Trophoblast cell (in vitro differentiated cells and primary cell): ENCODE measurements around the gene NOD2.

Experiments
- DNase-seq, 2 donors: peaks; one replicate each; pipeline ENCODE4 v3.0.0-alpha.2; 2016
- H2AFZ ChIP-seq: 2 replicates; pipeline ENCODE4 v1.6.1; 2013; ENCODE audit warnings: low read length, moderate library complexity, mild to moderate bottlenecking; ENCODE audit not compliant: insufficient read depth, poor library complexity
- H2AK5ac ChIP-seq: 2 replicates; pipeline ENCODE4 v1.6.1; 2013; ENCODE audit warnings: mild to moderate bottlenecking, low read length
- H2BK120ac ChIP-seq: 2 replicates; pipeline ENCODE4 v1.6.1; 2013; ENCODE audit warnings: low read length, mild to moderate bottlenecking, moderate library complexity; ENCODE audit not compliant: insufficient read depth, poor library complexity
- H2BK12ac ChIP-seq: 2 replicates; pipeline ENCODE4 v1.6.1; 2013; ENCODE audit warnings: mild to moderate bottlenecking, low read length, moderate library complexity
- H2BK5ac ChIP-seq: 2 replicates; pipeline ENCODE4 v1.6.1; 2013; ENCODE audit warnings: low read length, low read depth, moderate library complexity, mild to moderate bottlenecking; ENCODE audit not compliant: poor library complexity
- H3K14ac ChIP-seq: 2 replicates; pipeline ENCODE4 v1.6.1; 2013; ENCODE audit warnings: mild to moderate bottlenecking, low read length
- H3K18ac ChIP-seq: 2 replicates; pipeline ENCODE4 v1.6.1; 2013; ENCODE audit warnings: mild to moderate bottlenecking, low read length
- H3K23ac ChIP-seq: 2 replicates; pipeline ENCODE4 v1.6.1; 2013; ENCODE audit warnings: low read length
- H3K27ac ChIP-seq: 2 replicates; pipeline ENCODE4 v1.5.1; 2013; ENCODE audit warnings: low read depth, mild to moderate bottlenecking, inconsistent platforms, low read length, moderate library complexity
- H3K27me3 ChIP-seq: 2 replicates; pipeline ENCODE4 v1.6.1; 2013; ENCODE audit warnings: inconsistent platforms, mild to moderate bottlenecking, low read length, moderate library complexity; ENCODE audit not compliant: insufficient read depth
- H3K36me3 ChIP-seq, 2 experiments: 1 replicate in 1 of 2; 2 replicates in 1 of 2; pipeline ENCODE4 v1.6.1; 2013; ENCODE audit warnings: low read length in 2 of 2, mild to moderate bottlenecking in 2 of 2, moderate library complexity in 1 of 2; ENCODE audit not compliant: insufficient read depth in 2 of 2, control insufficient read depth in 1 of 2
- H3K4ac ChIP-seq: 2 replicates; pipeline ENCODE4 v1.6.1; 2013; ENCODE audit warnings: low read depth, mild to moderate bottlenecking, low read length, moderate library complexity
- H3K4me1 ChIP-seq, 2 experiments: 1 replicate in 1 of 2; 2 replicates in 1 of 2; pipeline ENCODE4 v1.6.1; 2013; ENCODE audit warnings: low read length in 2 of 2, mild to moderate bottlenecking in 2 of 2, moderate library complexity in 1 of 2; ENCODE audit not compliant: insufficient read depth in 2 of 2, control insufficient read depth in 1 of 2
- H3K4me2 ChIP-seq: 2 replicates; pipeline ENCODE4 v1.6.1; 2013; ENCODE audit warnings: inconsistent platforms, mild to moderate bottlenecking, low read length, moderate library complexity
- H3K4me3 ChIP-seq: 2 replicates; pipeline ENCODE4 v1.5.1; 2013; ENCODE audit warnings: mild to moderate bottlenecking, low read depth, low read length, inconsistent platforms
- H3K79me1 ChIP-seq: one replicate; pipeline ENCODE4 v1.6.1; 2013; ENCODE audit warnings: low read length
- H3K79me2 ChIP-seq: 2 replicates; pipeline ENCODE4 v1.6.1; 2013; ENCODE audit warnings: low read length, mild to moderate bottlenecking; ENCODE audit not compliant: control insufficient read depth, insufficient read depth, poor library complexity
- H3K9ac ChIP-seq: 2 replicates; pipeline ENCODE4 v1.6.1; 2013; ENCODE audit warnings: mild to moderate bottlenecking, low read length
- H3K9me3 ChIP-seq: 2 replicates; pipeline ENCODE4 v1.6.1; 2013; ENCODE audit warnings: low read depth, mild to moderate bottlenecking, control low read depth, inconsistent platforms, low read length; ENCODE audit not compliant: insufficient read depth
- H4K12ac ChIP-seq: 2 replicates; pipeline ENCODE4 v1.6.1; 2013; ENCODE audit warnings: low read depth, mild to moderate bottlenecking, low read length, moderate library complexity
- H4K8ac ChIP-seq: 2 replicates; pipeline ENCODE4 v1.6.1; 2013; ENCODE audit warnings: low read depth, mild to moderate bottlenecking, low read length, moderate library complexity
- H4K91ac ChIP-seq: one replicate; pipeline ENCODE4 v1.6.1; 2013; ENCODE audit warnings: low read depth, mild to moderate bottlenecking, low read length, moderate library complexity
- WGBS: extraction: QIAGEN DNeasy Blood & Tissue Kit; methylation state at CpG from one replicate; pipeline ENCODE4 v1.1.7; 2013; ENCODE audit warnings: missing lambda C conversion rate; ENCODE audit not compliant: insufficient read length, insufficient coverage; ENCODE audit errors: extremely low coverage; 5-methylcytosine and 5-hydroxymethylcytosine counted together

The NOD2 gene

GRCh38 chr16:50771366-50771765 lies 78.0 kb downstream of the NOD2 start:
- Histone ChIP-seq H2BK12ac (no peak overlapping the region), H4K8ac (no peak overlapping the region), H3K27ac (no peak overlapping the region), H2BK5ac (no peak overlapping the region), H3K9ac (no peak overlapping the region), H3K4me2 (no peak overlapping the region), H2AFZ (no peak overlapping the region), H3K36me3 (peaks cover 0 to 1% of the 10 kb centered on the region in 2 experiments), H2BK120ac (no peak overlapping the region), H3K79me2 (no peaks in the 10 kb centered on the region), H4K91ac (no peak overlapping the region), H3K14ac (no peak overlapping the region), H4K12ac (no peak overlapping the region), H3K9me3 (no peaks in the 10 kb centered on the region), H3K27me3 (no peaks in the 10 kb centered on the region), H3K4me3 (no peak overlapping the region), H3K23ac (no peak overlapping the region), H3K79me1 (no peaks in the 10 kb centered on the region), H3K18ac (no peak overlapping the region), H3K4ac (no peak overlapping the region), H2AK5ac (no peak overlapping the region), H3K4me1 (no peaks in the 10 kb centered on the region)
- no peak for DNase-seq
- WGBS, result no CpG with 5 or more reads among the region's 3 CpGs

- Histone ChIP-seq H3K9me3 (no peaks in the 10 kb centered on the region), H2BK12ac (no peak overlapping the region), H3K18ac (no peak overlapping the region), H3K4me3 (no peak overlapping the region), H2BK5ac (no peak overlapping the region), H2AFZ (no peak overlapping the region), H3K27me3 (no peaks in the 10 kb centered on the region), H3K4ac (no peak overlapping the region), H3K14ac (no peak overlapping the region), H4K8ac (no peak overlapping the region), H4K91ac (no peak overlapping the region), H3K79me2 (no peaks in the 10 kb centered on the region), H3K23ac (no peak overlapping the region), H3K79me1 (no peaks in the 10 kb centered on the region), H3K27ac (no peak overlapping the region), H2BK120ac (no peak overlapping the region), H3K9ac (no peak overlapping the region), H3K36me3 (no peaks in the 10 kb centered on the region), H3K4me1 (no peaks in the 10 kb centered on the region), H3K4me2 (no peak overlapping the region), H2AK5ac (no peak overlapping the region), H4K12ac (no peak overlapping the region)
- DNase-seq, result no peak
- no CpG with 5 or more reads among the region's 5 CpGs for WGBS
Measured at GRCh38 chr16:50774405-50774804, 81.0 kb downstream of the NOD2 start.

GRCh38 chr16:50774960-50775359 lies 81.6 kb downstream of the NOD2 start:
- no peak overlapping the region for H3K14ac ChIP-seq
- H3K4me3 ChIP-seq, result no peak overlapping the region

GRCh38 chr16:50776037-50776436 lies 82.6 kb downstream of the NOD2 start:
- Histone ChIP-seq H3K4me2 (no peak overlapping the region), H3K27ac (no peak overlapping the region), H3K14ac (no peak overlapping the region), H3K36me3 (no peaks in the 10 kb centered on the region), H4K8ac (no peak overlapping the region), H2BK120ac (no peak overlapping the region), H4K12ac (no peak overlapping the region), H2BK5ac (no peak overlapping the region), H3K23ac (no peak overlapping the region), H3K9me3 (no peaks in the 10 kb centered on the region), H3K4ac (no peak overlapping the region), H3K18ac (no peak overlapping the region), H3K27me3 (no peaks in the 10 kb centered on the region), H2BK12ac (no peak overlapping the region), H3K4me3 (no peak overlapping the region), H3K79me2 (no peaks in the 10 kb centered on the region), H3K79me1 (no peaks in the 10 kb centered on the region), H2AFZ (no peak overlapping the region), H2AK5ac (no peak overlapping the region), H4K91ac (no peak overlapping the region), H3K4me1 (no peaks in the 10 kb centered on the region), H3K9ac (no peak overlapping the region)
- no peak for DNase-seq
- WGBS, result no CpG with 5 or more reads among the region's 1 CpG

More at GRCh38 chr16:50774960-50775359, 81.6 kb downstream of the NOD2 start:
- Histone ChIP-seq H2AFZ (no peak overlapping the region), H2BK5ac (no peak overlapping the region), H4K12ac (no peak overlapping the region), H3K27ac (no peak overlapping the region), H2BK120ac (no peak overlapping the region), H3K4ac (no peak overlapping the region), H3K4me2 (no peak overlapping the region), H4K91ac (no peak overlapping the region), H3K23ac (no peak overlapping the region), H2BK12ac (no peak overlapping the region), H3K36me3 (no peaks in the 10 kb centered on the region), H4K8ac (no peak overlapping the region), H3K79me1 (no peaks in the 10 kb centered on the region), H3K27me3 (no peaks in the 10 kb centered on the region), H2AK5ac (no peak overlapping the region), H3K18ac (no peak overlapping the region), H3K79me2 (no peaks in the 10 kb centered on the region), H3K9ac (no peak overlapping the region), H3K9me3 (no peaks in the 10 kb centered on the region), H3K4me1 (no peaks in the 10 kb centered on the region)
- no CpG with 5 or more reads among the region's 3 CpGs for WGBS
- no peak for DNase-seq
